Loucy (cell line): ENCODE data around the gene VPS16.

Experiments used
- CTCF ChIP-seq: fragments of 200-600 bp; sonication (generic); conservative IDR thresholded peaks from 2 replicates; pipeline ENCODE4 v1.5.1; 2014; ENCODE audit warnings: mild to moderate bottlenecking, antibody characterized with exemption, low read length
- EZH2phosphoT487 ChIP-seq: fragments of 200-600 bp; IDR thresholded peaks from 2 replicates; pipeline ENCODE4 v1.6.1; 2018; ENCODE audit warnings: antibody characterized with exemption, mild to moderate bottlenecking, moderate library complexity, borderline replicate concordance

- TF ChIP-seq CTCF = no peak
- no peak for TF ChIP-seq EZH2phosphoT487
Observed at GRCh38 chr20:2874456-2874855, 33.9 kb downstream of the VPS16 start.
